A673 (cell line): Measurements from ENCODE around the gene SLC39A5. TPM values are rescaled to one million over a fixed set of nuclear protein-coding genes. Genes with fewer than 3 reads are reported as not detected.
A peak's percentile ranks its signal among the peaks of the same experiment; 100 is the strongest.

Experiments
- BruUV-seq: library from RNA; stranded (reverse); fragments of 400-500 nt; replicated peaks from 2 replicates; lab custom pipeline; 2021; lab: Mats Ljungman, UMichigan
- CTCF ChIA-PET: fragments of 300-600 bp; sonication (Branson Sonifier 250); formaldehyde crosslinking; loops from one replicate; lab custom pipeline; 2022; ENCODE audit warnings: antibody characterized with exemption; lab: Charles Lee
- POLR2A ChIA-PET: fragments of 300-600 bp; sonication (Branson Sonifier 250); formaldehyde crosslinking; loops from one replicate; lab custom pipeline; 2022; ENCODE audit warnings: antibody characterized with exemption; ENCODE audit not compliant: low non-redundant PET; lab: Charles Lee
- DNase-seq: peaks from one replicate; pipeline ENCODE4 v3.0.0-alpha.2; 2015; ENCODE audit warnings: low spot score
- H3K27ac ChIP-seq: fragments of 200-600 bp; sonication (generic); 2 replicates; pipeline ENCODE4 v1.5.1; 2016; ENCODE audit warnings: mixed run types, low read depth, mild to moderate bottlenecking, mixed read lengths, antibody characterized with exemption, low read length; ENCODE audit not compliant: poor library complexity, severe bottlenecking
- H3K27me3 ChIP-seq: fragments of 200-600 bp; sonication (generic); replicated peaks from 2 replicates; pipeline ENCODE4 v1.6.1; 2017; ENCODE audit warnings: mixed run types, low read depth, mild to moderate bottlenecking, mixed read lengths, antibody characterized with exemption, low read length; ENCODE audit not compliant: insufficient read depth, poor library complexity
- H3K36me3 ChIP-seq: fragments of 200-600 bp; sonication (generic); 2 replicates; pipeline ENCODE4 v1.6.1; 2016; ENCODE audit warnings: mixed run types, mild to moderate bottlenecking, mixed read lengths, antibody characterized with exemption, low read length; ENCODE audit not compliant: insufficient read depth, poor library complexity, severe bottlenecking
- H3K4me1 ChIP-seq: fragments of 200-600 bp; sonication (generic); 2 replicates; pipeline ENCODE4 v1.6.1; 2017; ENCODE audit warnings: mixed run types, mild to moderate bottlenecking, mixed read lengths, antibody characterized with exemption, low read length; ENCODE audit not compliant: insufficient read depth, poor library complexity, severe bottlenecking
- H3K4me3 ChIP-seq: fragments of 200-600 bp; sonication (generic); 2 replicates; pipeline ENCODE4 v1.5.1; 2016; ENCODE audit warnings: low read depth, mixed run types, mild to moderate bottlenecking, mixed read lengths, low read length; ENCODE audit not compliant: poor library complexity, severe bottlenecking
- H3K9me3 ChIP-seq: fragments of 200-600 bp; sonication (generic); 2 replicates; pipeline ENCODE4 v1.6.1; 2016; ENCODE audit warnings: mixed run types, low read depth, mild to moderate bottlenecking, mixed read lengths, antibody characterized with exemption, low read length; ENCODE audit not compliant: poor library complexity, severe bottlenecking
- EZH2 ChIP-seq: fragments of 200-600 bp; sonication (generic); IDR thresholded peaks from 2 replicates; pipeline ENCODE4 v1.6.1; 2017; ENCODE audit warnings: borderline replicate concordance, low read depth, mild to moderate bottlenecking, mixed read lengths, antibody characterized with exemption, low read length; ENCODE audit not compliant: poor library complexity, severe bottlenecking
- intact Hi-C: fragments of 100-400 bp; cut with micrococcal nuclease; formaldehyde crosslinking; loops from one replicate; pipeline ENCODE4 v1.10.0; 2022; ENCODE audit not compliant: unreplicated experiment
- total RNA-seq: library from RNA; stranded (reverse); gene quantifications from 2 replicates; pipeline ENCODE4 v1.2.3, GENCODE V29; 2021
- TF ChIP-seq, protein P1 (sequence below): fragments of 300-800, 200-600 bp; sonication (generic); conservative IDR thresholded peaks from 2 replicates; pipeline ENCODE4 v1.5.1; 2017; ENCODE audit warnings: low read depth, mild to moderate bottlenecking, antibody characterized with exemption, low read length, moderate library complexity, mixed read lengths

SLC39A5 gene
- total RNA-seq, 1 experiment from 2014 or later: not detected

DNA sequence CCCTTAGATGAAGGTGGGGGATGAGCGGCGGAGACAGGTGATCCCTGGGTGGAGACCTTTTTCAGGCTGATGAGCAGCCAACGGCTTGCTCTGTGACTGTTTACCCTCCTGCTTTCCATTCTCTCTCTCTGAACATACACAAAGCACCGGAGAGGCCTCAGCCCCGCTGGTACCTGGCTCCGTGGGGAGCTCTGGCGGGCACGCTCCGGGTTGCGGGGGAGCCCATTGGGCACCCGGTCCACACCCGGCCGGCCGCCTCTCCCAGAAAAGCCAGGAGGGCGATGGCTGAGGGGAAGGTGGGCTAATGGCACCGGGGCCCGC, 41.1 kb upstream of the SLC39A5 start:
- peak; percentile 32 for DNase-seq
- no peaks in the 10 kb centered on the region for H3K27me3 ChIP-seq
- H3K27ac ChIP-seq: peak overlapping the region; percentile 82
- CTCF ChIA-PET: interaction anchor here (0.6 to 2.3 kb wide), 14 partner anchors 13 to 371 kb away, joined by 3 to 17 read pairs (median 6); partner anchors contain the start of genes ANKRD52, ESYT1, ORMDL2 and RNF41
- POLR2A ChIA-PET: interaction anchor here (1.0 kb wide), 1 partner anchor 26 kb away, joined by 6 read pairs; no protein-coding TSS in a partner anchor
- H3K4me3 ChIP-seq: peak overlapping the region; percentile 83
- H3K9me3 ChIP-seq: no peaks in the 10 kb centered on the region
- H3K4me1 ChIP-seq: peaks cover 13% of the 10 kb centered on the region
- H3K36me3 ChIP-seq: peaks cover 32% of the 10 kb centered on the region
- BruUV-seq: no TSS peak
- no peak for TF ChIP-seq EZH2
- TF ChIP-seq, protein P1, sequence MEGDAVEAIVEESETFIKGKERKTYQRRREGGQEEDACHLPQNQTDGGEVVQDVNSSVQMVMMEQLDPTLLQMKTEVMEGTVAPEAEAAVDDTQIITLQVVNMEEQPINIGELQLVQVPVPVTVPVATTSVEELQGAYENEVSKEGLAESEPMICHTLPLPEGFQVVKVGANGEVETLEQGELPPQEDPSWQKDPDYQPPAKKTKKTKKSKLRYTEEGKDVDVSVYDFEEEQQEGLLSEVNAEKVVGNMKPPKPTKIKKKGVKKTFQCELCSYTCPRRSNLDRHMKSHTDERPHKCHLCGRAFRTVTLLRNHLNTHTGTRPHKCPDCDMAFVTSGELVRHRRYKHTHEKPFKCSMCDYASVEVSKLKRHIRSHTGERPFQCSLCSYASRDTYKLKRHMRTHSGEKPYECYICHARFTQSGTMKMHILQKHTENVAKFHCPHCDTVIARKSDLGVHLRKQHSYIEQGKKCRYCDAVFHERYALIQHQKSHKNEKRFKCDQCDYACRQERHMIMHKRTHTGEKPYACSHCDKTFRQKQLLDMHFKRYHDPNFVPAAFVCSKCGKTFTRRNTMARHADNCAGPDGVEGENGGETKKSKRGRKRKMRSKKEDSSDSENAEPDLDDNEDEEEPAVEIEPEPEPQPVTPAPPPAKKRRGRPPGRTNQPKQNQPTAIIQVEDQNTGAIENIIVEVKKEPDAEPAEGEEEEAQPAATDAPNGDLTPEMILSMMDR: no peak
- intact Hi-C loops: loop anchor here (2.0 to 10.0 kb wide), 3 partner anchors 62 to 144 kb away; partner anchors contain the start of genes RPS26 and ZC3H10

DNA sequence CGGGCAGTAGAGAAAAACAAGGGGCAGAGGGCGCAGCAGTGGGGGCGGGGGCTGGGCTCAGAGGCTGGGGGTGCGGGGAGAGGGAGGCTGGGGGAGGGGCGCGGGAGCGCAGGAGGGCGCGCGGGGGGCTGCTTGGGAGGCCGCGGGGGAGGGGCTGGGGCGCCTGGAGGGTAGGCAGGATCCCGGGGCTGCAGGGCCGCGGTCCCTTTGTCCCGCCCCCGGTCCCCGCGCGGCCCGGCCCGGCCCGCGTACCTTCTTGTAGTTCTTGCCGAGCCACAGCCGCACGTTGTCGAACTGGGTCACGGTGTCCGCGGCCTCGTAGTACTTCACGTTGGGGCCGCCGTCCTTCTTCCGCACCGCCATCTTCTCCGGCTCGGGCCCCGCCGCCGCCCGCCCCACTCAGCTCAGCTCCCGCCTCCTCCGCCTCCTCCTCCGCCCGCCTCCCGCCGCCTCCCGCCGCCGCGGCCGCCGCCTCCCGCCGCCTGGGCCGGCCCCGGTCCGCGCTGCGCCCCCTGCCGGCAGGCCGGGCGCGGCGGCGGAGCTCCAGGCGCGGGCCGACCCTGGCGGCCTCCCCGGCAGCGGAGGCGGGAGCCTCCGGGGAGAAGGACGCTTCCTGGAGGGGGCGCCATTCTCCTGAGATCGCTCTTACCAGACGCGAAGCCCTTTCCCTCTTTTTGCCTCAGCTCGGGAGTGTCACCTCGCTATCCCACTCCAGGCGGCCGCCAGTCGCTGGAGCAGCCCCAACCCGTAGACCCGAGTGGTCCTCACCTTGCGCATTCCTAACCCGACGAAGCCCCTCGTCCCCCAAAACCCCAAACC, 40.5 kb upstream of the SLC39A5 start, which contains the start of gene SMARCC2:
TSS of gene SMARCC2 (minus strand) at position 385 of the 819 bp plus-strand sequence. CDS start at position 363, 22 bp downstream.
- Histone ChIP-seq H3K4me3 (peak within 1 kb of the TSS; percentile 83), H3K27ac (peak within 1 kb of the TSS; percentile 82), H3K27me3 (no peaks in the 10 kb centered on the region), H3K9me3 (no peaks in the 10 kb centered on the region), H3K36me3 (peaks cover 26% of the 10 kb centered on the region), H3K4me1 (peaks cover 13% of the 10 kb centered on the region)
- no TSS peak for BruUV-seq
- CTCF ChIA-PET: interaction anchor here (0.6 to 2.3 kb wide), 23 partner anchors 10 to 1897 kb away, joined by 3 to 17 read pairs (median 4); partner anchors contain the start of genes ANKRD52, ESYT1, ORMDL2 and PA2G4
- peak; percentile 95 for DNase-seq
- no peak for TF ChIP-seq EZH2
- TF ChIP-seq, protein P1: peak; percentile 74
- intact Hi-C loops: loop anchor here (2.0 to 10.0 kb wide), 3 partner anchors 63 to 145 kb away; partner anchors contain the start of genes RPS26 and ZC3H10
- POLR2A ChIA-PET: interaction anchor here (0.5 to 1.0 kb wide), 2 partner anchors 27 to 91 kb away, joined by 4 to 6 read pairs; no protein-coding TSS in a partner anchor

DNA sequence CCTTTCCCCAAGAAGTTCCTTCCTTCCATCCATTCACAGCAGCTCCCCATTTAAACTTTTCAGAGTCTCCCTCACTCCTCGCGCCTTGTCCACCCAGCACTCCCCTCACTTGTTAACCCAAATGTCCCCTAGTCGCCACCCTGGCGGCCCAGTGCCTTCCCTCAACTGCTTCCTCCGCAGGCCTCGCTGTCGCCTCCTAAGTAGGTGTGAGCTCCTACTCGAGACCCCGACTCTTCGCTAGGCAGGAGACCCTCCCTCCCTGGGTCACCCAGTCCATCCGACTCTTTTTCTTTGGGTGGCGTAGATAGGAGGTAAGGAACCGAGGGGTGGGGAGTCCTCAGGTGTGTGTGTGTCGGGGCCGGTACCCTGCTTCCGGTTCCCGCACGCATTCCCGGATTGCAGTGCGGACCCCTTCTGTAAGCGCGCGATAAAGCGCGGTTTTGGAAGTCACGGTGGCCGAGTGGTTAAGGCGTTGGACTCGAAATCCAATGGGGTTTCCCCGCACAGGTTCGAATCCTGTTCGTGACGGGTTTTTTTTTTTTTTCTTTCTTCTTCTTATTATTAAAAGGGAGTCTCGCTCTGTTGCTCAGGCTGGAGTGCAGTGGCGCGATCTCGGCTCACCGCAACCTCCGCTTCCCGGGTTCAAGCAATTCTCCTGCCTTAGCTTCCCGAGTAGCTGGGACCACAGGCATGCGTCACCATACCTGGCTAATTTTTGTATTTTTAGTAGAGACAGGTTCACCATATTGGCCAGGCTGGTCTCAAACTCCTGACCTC, 39.7 kb upstream of the SLC39A5 start:
- peaks cover 18% of the 10 kb centered on the region for H3K36me3 ChIP-seq
- peaks cover 13% of the 10 kb centered on the region for H3K4me1 ChIP-seq
- DNase-seq: peak; percentile 95
- POLR2A ChIA-PET: interaction anchor here (0.6 to 1.0 kb wide), 2 partner anchors 27 to 493 kb away, joined by 6 read pairs; no protein-coding TSS in a partner anchor
- CTCF ChIA-PET: interaction anchor here (0.6 to 2.3 kb wide), 18 partner anchors 9 to 1896 kb away, joined by 3 to 17 read pairs (median 6); partner anchors contain the start of genes ESYT1, PA2G4, RNF41 and STAT2
- intact Hi-C loops: loop anchor here (2.0 to 10.0 kb wide), 3 partner anchors 63 to 145 kb away; partner anchors contain the start of genes RPS26 and ZC3H10
- TF ChIP-seq, protein P1: no peak
- no peak for TF ChIP-seq EZH2
- no TSS peak for BruUV-seq
- H3K27me3 ChIP-seq: no peaks in the 10 kb centered on the region
- no peaks in the 10 kb centered on the region for H3K9me3 ChIP-seq
- peak overlapping the region; percentile 81 for H3K27ac ChIP-seq
- peak overlapping the region; percentile 83 for H3K4me3 ChIP-seq
